ENCODE measurements around the gene TPRG1.

- TF ChIP-seq CTCF (IDR thresholded peaks at IDR 0.05; ENCODE audit: extremely low read depth in 1 of 2, insufficient read depth in 1 of 2, low read depth in 1 of 2, low read length in 2 of 2) (no peak), MAX (IDR thresholded peaks at IDR 0.05; ENCODE audit: insufficient read depth, insufficient read length) (no peak), EZH2 (IDR thresholded peaks at IDR 0.05; ENCODE audit: borderline replicate concordance, low read depth, low read length, severe bottlenecking) (no peak)
Observed at GRCh38 chr3:189160519-189161309, 11.1 kb upstream of the TPRG1 start.

Data from endothelial cell of umbilical vein (primary cell).